GM21576 (cell line): Measurements from ENCODE around the gene SMC3.

Experiments used
- ATAC-seq: cut with Tn5 transposase; IDR thresholded peaks from one replicate; pipeline ENCODE4 v1.9.1; 2021; ENCODE audit warnings: mild to moderate bottlenecking, moderate library complexity; ENCODE audit not compliant: unreplicated experiment

Gene SMC3

DNA sequence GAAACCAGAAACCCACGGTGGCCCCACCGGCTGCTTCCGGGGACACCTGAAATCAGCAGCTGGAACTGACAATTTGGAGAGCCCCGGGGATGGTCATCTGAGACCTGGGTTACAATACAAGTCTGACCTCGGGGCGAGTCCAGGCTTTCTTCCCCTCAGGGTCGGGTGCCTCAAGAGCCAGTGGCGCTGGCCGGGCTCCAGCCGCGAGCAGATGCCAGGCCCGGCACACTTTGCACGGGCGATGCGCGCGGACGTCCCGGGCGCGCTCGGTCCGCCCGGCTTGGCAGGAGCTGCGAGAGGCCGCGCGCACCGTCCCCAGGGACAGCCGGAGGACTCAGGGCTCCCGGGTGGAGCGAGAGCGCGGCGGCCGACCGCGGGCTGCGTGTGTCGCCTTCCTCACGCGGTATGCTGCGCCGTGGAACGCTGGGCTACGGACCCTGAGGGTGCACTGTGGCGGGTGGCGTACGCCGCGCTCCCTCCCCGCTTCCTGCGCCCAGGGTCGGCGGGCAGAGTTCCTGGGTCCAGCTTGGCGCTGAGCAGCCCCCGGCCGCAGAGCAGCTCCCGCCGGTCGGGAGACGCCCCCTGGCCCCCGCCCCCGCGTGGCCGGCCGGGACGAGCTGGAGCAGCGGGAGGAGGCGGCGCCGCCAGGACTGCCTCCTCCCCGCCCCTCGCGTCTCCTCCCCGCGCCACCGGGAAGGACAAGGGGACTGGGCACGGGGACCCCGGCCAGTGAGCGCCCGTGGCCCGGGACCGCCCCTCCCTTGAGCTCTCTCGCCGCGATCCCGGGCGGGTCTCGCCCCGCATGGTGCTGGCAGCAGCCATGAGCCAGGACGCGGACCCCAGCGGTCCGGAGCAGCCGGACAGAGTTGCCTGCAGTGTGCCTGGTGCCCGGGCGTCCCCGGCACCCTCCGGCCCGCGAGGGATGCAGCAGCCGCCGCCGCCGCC is 76.4 kb downstream of the SMC3 start, which contains the start of gene RBM20:
RBM20 (plus strand) TSS at position 684 of the 945 bp plus-strand sequence; CDS start at position 803, 119 bp downstream.
- no peak for ATAC-seq

DNA sequence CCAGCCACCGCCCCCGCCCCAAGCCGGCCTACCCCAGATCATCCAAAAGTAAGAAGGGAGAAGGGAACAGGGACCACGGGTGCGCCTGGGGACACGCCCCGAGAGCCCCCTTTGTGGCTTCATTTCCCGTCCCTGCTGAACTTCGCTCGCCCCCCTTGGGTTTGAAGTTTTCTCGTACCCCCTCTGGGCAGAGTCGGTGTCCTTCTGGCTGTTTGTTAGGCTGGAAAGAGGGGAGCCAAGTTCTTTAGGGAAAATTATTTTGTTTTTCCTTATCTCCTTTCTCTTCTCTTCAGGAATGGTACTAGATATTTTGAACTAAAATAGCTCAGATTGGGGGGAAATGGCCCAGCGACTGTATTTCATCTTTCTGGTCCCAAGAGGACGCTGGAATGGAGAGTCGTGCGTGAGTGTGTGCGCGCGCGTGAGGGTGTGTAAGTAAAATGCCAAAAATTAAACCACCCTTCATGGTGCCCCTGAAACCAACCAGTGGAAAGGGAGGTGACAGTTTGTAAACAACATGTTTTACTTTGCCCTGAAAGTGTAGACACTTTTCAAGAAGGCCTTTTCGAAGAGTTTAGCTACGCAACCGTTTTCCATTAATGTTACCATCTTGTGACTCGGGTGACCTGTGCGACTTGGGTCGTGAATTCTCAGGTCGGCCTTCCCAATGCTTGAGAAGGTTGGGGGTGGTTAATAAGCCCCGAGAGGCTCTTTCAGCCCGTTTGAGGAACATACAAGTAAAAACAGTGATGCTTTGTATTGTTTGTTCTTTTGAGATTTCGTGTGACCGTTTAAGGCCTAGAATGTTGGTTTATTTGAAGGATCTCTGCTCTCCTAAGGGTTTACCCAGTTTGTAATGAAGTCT is 77.3 kb downstream of the SMC3 start:
- no peak for ATAC-seq

DNA sequence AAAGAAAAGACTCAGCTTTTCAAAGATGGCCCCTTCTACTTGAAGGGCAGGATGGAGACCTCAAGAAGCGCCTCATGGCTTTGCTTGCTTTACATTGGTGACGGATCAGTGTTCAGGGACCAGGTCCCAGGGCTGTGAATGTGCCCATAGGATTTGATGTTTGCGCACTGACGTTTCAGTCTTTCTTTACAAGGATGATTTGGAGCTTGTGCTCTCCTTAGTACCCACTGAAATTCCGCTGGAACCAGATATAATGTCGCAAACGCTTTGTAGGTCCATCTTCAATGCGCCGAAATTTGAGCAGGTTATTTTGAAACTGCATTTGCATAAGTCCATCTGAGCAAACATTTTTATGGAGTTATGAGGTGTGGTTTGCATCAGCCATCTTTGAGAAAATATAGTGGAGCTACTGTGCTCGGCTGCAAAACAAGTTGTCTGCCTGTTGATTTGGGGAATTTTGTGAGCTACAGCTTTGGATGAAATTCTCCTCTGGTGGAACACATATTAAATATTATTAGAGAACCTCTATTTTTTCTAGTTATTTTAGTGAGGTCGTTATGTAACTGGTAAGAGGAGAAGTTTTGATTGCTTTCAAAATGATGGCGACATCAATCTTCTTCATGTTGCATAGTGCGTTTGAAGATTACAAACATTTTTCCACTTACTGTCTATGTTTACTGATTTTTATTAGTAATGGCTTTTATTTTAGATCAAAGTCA is 79.1 kb downstream of the SMC3 start:
- no peak for ATAC-seq

DNA sequence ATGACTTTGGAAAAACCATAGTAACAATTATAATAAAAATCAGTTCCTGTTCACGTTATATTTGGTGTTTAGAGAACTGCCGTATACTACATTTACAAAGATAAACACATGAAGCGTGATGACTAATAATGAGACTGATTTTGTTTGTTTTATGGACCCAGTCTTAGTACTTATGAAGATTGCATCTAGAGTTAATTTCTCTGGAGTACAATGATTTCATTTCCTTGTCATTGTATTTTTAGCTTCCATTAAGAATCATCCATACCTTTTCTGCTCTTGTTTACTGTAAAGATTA is 79.6 kb downstream of the SMC3 start:
- ATAC-seq = no peak

DNA sequence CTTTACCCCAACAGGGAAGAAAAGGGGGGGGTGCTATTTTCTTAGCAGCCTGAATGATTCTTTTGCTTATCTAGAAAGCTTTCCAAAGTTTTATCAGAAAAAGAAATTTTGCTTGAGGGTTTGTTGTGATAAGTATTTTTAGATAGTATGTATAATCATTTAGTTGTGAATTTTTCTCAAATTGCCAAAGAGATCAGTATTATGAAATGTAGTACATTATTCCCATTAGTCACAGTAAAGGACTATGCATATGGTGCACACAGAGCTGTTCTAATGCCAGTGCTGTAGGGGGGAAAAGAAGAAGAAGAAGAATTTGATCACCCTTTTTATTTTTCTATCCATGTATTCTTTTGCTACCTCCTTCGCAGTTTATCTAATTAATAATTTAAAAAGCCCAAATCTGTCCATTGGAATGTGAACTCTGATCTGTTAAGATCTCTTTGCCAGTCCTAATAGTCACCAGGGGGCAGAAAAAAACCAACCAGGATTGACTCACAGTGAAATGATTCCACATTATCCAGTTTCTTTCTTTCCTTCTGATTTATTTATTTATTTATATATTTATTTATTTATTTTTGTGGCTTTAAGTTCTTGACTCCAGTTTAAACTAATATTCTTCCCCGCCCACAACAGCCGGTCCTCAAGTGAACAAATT is 81.3 kb downstream of the SMC3 start:
- no peak for ATAC-seq

DNA sequence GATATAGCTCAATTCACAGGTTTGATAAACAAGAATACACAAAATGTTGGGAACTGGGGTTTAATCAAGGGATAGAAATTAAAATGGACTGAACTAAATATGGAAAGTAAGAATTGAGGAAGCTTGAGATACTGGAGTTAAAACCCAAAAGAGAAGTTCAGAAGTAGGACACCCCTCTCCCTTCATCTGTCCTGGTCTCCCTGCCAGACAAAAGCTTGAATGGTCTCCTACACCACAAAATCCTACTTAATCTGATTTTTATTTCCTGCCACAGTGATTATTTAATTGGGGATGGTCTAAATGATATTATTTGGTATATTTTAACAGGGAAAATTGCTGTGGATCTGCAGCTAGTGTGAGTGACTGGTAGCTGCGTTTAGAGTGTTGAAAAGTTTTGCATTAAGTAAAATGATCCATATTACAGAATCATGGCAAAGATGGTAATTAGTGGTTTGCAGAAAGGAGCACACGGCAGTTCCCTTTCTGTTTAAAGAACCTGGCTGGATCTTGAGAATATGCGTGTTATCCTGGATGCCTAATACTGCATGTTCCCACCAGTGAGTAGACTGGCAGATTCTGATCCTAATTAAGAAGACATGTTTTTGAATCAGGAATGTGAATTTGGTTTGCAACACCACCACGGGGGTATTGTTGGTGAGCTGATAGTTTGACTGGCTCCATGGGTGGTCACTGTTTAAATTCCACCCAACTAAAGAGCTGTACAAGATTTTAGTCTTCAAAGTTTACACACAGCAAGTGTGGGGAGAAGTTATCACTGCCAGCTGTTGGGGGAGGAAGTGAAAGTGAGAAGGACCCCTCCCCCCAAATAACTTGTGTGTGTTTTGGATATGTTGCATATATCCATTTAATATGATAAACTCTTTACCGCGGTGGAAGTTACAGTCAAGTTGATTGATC is 82.1 kb downstream of the SMC3 start:
- ATAC-seq = no peak

DNA sequence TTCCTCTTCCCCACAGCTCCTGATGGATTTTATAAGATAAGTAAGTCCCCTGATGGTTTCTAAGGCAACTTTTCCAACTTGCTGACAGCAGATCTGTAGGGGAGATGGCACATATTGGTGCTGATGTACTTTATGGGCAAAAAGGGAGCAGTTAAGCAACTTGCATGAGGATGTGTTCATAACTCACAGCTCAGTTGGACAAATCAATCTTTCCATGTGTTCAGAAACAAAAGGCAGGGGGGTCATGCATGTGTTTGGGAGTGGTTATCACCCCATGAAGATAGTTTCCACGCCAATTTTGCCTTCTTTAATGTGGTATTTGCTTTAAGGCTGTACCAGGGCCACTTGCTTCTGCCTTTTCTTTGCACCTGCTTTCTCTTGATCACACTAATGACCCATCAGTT is 82.8 kb downstream of the SMC3 start:
- no peak for ATAC-seq

DNA sequence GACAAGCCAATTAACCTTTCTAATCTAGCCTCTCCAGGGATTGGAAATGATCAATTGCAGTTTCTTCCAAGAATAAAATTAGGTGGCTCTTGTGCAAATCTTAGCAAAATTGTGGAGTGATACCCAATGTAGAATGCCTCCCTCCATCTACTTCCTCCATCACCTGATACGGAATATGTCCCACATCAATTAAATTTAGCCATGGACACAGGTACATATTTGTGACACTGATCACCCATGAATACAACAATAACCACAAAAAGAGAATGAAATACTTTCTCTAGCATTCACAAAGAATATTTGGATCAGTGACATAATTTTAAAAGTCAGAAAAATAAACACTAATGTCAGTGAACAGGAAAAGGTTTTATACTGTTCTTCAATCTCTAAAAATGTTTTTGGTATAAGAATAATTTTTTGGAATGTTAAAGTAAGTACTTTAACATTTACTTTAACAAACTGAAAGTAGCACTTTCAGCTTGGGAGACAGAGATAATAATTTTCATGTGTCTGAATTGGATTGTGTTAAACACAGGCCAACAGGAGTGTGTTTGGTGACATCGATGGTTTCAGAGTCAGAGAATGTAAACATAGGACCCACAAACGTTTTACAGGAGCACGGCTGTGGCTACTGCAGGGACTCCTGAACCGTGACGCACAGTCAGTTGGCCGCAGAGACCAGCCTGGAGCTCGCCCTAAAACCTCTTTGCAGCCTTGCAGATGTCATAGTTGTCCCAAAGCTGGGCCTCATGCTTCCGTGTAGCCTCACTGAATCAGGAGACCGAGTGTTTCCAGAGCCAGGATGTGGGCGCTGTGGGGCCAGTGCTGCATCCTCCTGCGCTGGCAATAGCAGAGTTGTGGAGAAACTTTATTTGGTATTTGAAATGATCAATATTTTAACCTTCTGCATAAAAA is 83.8 kb downstream of the SMC3 start:
- ATAC-seq = peak; percentile 91

DNA sequence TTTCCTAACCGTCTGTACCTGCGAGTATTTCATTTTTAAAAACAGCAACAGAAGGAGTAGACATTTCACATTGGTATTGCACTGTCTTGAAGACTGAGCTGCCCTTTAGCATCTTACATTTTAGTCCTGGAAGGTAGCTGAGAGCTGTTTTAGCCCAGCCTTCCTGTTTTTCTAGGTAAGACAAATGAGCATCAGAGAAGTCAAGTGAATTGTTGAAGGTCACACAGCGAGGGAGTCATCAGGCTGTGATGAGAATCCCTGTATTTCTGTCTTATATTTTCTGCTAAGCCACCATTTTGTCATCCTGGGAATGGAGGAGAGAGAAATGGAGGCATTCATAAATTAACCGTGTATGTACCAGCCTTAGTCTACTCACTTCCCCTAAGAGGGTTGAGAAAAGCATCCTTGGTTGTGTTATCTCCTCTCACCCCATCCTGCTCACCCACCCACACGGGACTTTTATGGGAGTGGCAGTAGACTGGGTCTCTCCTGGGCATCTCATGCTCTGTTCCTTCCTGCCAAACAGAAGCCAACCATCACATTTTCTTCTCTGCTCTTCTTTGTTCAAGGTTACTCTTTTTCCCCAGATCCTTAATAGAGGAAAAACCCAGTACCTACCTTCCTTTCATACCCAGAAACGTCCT is 85.1 kb downstream of the SMC3 start:
- ATAC-seq = no peak
